Testis (tissue), 3 donors: ENCODE data around the gene MMP20. TPM values are rescaled to one million over a fixed set of nuclear protein-coding genes. Genes with fewer than 3 reads are reported as not detected.

Experiments used
- DNase-seq: peaks from one replicate; pipeline ENCODE4 v3.0.0-alpha.2; 2019
- H3K27ac ChIP-seq, 2 donors: fragments of 200-600 bp; sonication (generic); one replicate each; pipeline ENCODE4 v1.5.1; 2019
- H3K27me3 ChIP-seq: fragments of 200-600 bp; sonication (generic); one replicate; pipeline ENCODE4 v1.5.1; 2019
- H3K36me3 ChIP-seq: fragments of 200-600 bp; sonication (generic); one replicate; pipeline ENCODE4 v1.5.1; 2017; ENCODE audit warnings: low read depth; ENCODE audit errors: missing control alignments
- H3K4me1 ChIP-seq: fragments of 200-600 bp; sonication (generic); one replicate; pipeline ENCODE4 v1.5.1; 2019
- H3K4me3 ChIP-seq, 2 donors: fragments of 200-600 bp; sonication (generic); one replicate each; pipeline ENCODE4 v1.5.1; 2017 to 2019
- H3K9me3 ChIP-seq: fragments of 200-600 bp; sonication (generic); one replicate; pipeline ENCODE4 v1.5.1; 2017
- POLR2A ChIP-seq: fragments of 450-650 bp; IDR thresholded peaks from one replicate; pipeline ENCODE4 v1.6.1; 2017; ENCODE audit warnings: antibody characterized with exemption, mild to moderate bottlenecking, moderate library complexity
- WGBS, 2 donors: methylation state at CpG; one replicate each; pipeline ENCODE4 v1.1.5; 2018; 5-methylcytosine and 5-hydroxymethylcytosine counted together
- intact Hi-C: fragments of 100-400 bp; cut with DNase I; formaldehyde crosslinking; loops from one replicate; pipeline ENCODE4 v1.15.1; 2023; ENCODE audit warnings: low total_unique reads
- polyA plus RNA-seq: library from polyadenylated mRNA; stranded (reverse); fragments of 350-450 nt; fragmentation: Illumina TruSeq; extraction: RNeasy Lipid Tissue Mini Kit (QIAGEN cat#74804); gene quantifications from one replicate; pipeline ENCODE4 v1.2.3, GENCODE V29; 2014; ENCODE audit warnings: low read depth, low replicate concordance; ENCODE audit not compliant: insufficient read depth
- total RNA-seq, 2 donors: library from RNA; depleted of rRNA; stranded (reverse); fragments of >200 nt; gene quantifications; one replicate each; pipeline ENCODE4 v1.2.3, GENCODE V29; 2016
- TF ChIP-seq, protein P1 (sequence below), 3 experiments: fragments of 450-650 bp in 2 of 3; fragments of 200-600 bp in 1 of 3; sonication (generic) in 1 of 3; IDR thresholded peaks; one replicate each; pipeline ENCODE4 v1.5.1; 2016 to 2019; ENCODE audit warnings: antibody characterized with exemption in 3 of 3, mild to moderate bottlenecking in 2 of 3, moderate library complexity in 1 of 3

MMP20 gene
- total and polyA plus RNA-seq, 3 donors from 2014 or later = 3.1 to 15.5 TPM; not detected in 1

GRCh38 chr11:102608699-102609098, 16.4 kb downstream of the MMP20 start:
- 86 to 89% methylated on average over 3 of the region's 3 CpGs for WGBS, 2 donors
- Histone ChIP-seq H3K27ac (no peak overlapping the region), H3K9me3 (no peaks in the 10 kb centered on the region), H3K36me3 (no peaks in the 10 kb centered on the region), H3K4me3 (no peak overlapping the region), H3K4me1 (no peaks in the 10 kb centered on the region), H3K27me3 (no peaks in the 10 kb centered on the region)
- intact Hi-C loops = no loop called here
- DNase-seq = no peak
- TF ChIP-seq, protein P1, sequence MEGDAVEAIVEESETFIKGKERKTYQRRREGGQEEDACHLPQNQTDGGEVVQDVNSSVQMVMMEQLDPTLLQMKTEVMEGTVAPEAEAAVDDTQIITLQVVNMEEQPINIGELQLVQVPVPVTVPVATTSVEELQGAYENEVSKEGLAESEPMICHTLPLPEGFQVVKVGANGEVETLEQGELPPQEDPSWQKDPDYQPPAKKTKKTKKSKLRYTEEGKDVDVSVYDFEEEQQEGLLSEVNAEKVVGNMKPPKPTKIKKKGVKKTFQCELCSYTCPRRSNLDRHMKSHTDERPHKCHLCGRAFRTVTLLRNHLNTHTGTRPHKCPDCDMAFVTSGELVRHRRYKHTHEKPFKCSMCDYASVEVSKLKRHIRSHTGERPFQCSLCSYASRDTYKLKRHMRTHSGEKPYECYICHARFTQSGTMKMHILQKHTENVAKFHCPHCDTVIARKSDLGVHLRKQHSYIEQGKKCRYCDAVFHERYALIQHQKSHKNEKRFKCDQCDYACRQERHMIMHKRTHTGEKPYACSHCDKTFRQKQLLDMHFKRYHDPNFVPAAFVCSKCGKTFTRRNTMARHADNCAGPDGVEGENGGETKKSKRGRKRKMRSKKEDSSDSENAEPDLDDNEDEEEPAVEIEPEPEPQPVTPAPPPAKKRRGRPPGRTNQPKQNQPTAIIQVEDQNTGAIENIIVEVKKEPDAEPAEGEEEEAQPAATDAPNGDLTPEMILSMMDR (IDR thresholded peaks at IDR 0.05) = no peak
- TF ChIP-seq POLR2A = no peak

- Histone ChIP-seq H3K27me3 (no peaks in the 10 kb centered on the region), H3K4me1 (no peaks in the 10 kb centered on the region), H3K27ac (no peak overlapping the region), H3K36me3 (no peaks in the 10 kb centered on the region), H3K9me3 (no peaks in the 10 kb centered on the region), H3K4me3 (no peak overlapping the region)
- TF ChIP-seq POLR2A = no peak
- TF ChIP-seq, protein P1 (IDR thresholded peaks at IDR 0.05) = no peak
- 77 to 86% methylated on average over 3 of the region's 3 CpGs for whole genome bisulfite sequencing, 2 donors
- intact Hi-C loops = no loop called here
- DNase-seq = no peak
Measured at GRCh38 chr11:102604875-102605274, 20.3 kb downstream of the MMP20 start.

DNA sequence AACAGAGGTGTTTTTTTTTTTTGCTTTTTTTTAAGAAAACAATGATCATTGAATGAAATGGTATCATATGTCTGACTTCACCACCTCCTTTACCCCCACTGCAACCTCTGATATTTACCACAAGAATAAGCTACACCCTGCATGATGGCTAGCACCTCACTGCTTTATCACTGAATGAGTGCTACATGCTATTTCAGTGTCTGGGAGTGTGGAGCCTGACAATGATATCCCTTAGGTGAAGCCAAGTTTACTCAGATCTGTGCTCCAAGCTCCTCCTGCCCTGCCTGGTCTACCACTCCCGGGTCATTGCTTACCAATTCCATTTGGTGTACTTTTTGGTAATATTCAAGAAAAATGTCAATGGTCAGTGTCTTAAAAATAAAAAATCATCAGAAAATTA, 21.1 kb downstream of the MMP20 start:
- intact Hi-C loops = no loop called here
- TF ChIP-seq, protein P1 (IDR thresholded peaks at IDR 0.05) = no peak
- TF ChIP-seq POLR2A = no peak
- no peaks in the 10 kb centered on the region for H3K4me1 ChIP-seq
- no peaks in the 10 kb centered on the region for H3K27me3 ChIP-seq
- H3K36me3 ChIP-seq = no peaks in the 10 kb centered on the region
- no peaks in the 10 kb centered on the region for H3K9me3 ChIP-seq
- 84 to 89% methylated on average over 1 of the region's 1 CpG for WGBS, 2 donors
- DNase-seq = no peak
- H3K27ac ChIP-seq = no peak overlapping the region
- no peak overlapping the region for H3K4me3 ChIP-seq

DNA sequence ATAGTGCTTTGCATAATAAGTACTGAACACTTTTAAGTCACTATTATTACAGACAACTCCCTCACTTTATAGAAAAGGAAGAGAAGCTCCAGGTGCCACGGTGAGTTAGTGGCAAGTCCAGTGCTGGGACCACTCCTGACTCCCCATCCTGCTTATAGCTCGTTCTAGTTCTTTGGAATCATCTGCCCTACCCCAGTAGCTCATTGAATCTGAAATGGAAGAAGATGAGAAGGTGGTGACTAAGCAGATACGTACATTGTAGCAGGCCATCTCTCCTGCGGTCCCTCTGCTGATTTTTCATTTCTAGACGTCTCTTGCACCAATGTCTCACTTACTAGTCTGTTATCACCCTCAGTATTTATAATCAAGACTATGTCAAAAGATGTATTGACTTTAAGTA, 21.6 kb downstream of the MMP20 start:
- 50 to 54% methylated on average over 5 of the region's 5 CpGs for WGBS, 2 donors
- TF ChIP-seq POLR2A = no peak
- TF ChIP-seq, protein P1 (IDR thresholded peaks at IDR 0.05) = no peak
- Histone ChIP-seq H3K4me1 (no peaks in the 10 kb centered on the region), H3K36me3 (no peaks in the 10 kb centered on the region), H3K9me3 (no peaks in the 10 kb centered on the region), H3K27me3 (no peaks in the 10 kb centered on the region), H3K27ac (no peak overlapping the region), H3K4me3 (no peak overlapping the region)
- DNase-seq = no peak
- intact Hi-C loops = no loop called here

- 67 to 70% methylated on average over 4 to 5 of the region's 5 CpGs for WGBS, 2 donors
- intact Hi-C loops = no loop called here
- H3K27me3 ChIP-seq = no peaks in the 10 kb centered on the region
- no peaks in the 10 kb centered on the region for H3K36me3 ChIP-seq
- H3K4me1 ChIP-seq = no peaks in the 10 kb centered on the region
- no peaks in the 10 kb centered on the region for H3K9me3 ChIP-seq
- H3K4me3 ChIP-seq = no peak overlapping the region
- no peak overlapping the region for H3K27ac ChIP-seq
- no peak for TF ChIP-seq POLR2A
- TF ChIP-seq, protein P1 (IDR thresholded peaks at IDR 0.05) = no peak
- peak; percentile 62 for DNase-seq
Measured at GRCh38 chr11:102603091-102603490, 22.0 kb downstream of the MMP20 start.
